Stomach smooth muscle (tissue), 2 donors: ENCODE measurements around the gene LRRC8D.

ENCODE experiments used
- H3K27ac ChIP-seq: one replicate; pipeline ENCODE4 v1.7.0; 2013; ENCODE audit warnings: mild to moderate bottlenecking, low read length, inconsistent platforms
- H3K27me3 ChIP-seq, 2 donors: one replicate each; pipeline ENCODE4 v1.7.0; 2013; ENCODE audit warnings: low read length in 2 of 2; ENCODE audit not compliant: insufficient read depth in 2 of 2, control insufficient read depth in 1 of 2
- H3K36me3 ChIP-seq, 2 donors: one replicate each; pipeline ENCODE4 v1.7.0; 2013; ENCODE audit warnings: low read length in 2 of 2; ENCODE audit not compliant: control insufficient read depth in 2 of 2, insufficient read depth in 2 of 2
- H3K4me1 ChIP-seq: one replicate; pipeline ENCODE4 v1.7.0; 2013; ENCODE audit warnings: low read length; ENCODE audit not compliant: control insufficient read depth, insufficient read depth
- H3K4me3 ChIP-seq, 2 donors: one replicate each; pipeline ENCODE4 v1.7.0; 2013; ENCODE audit warnings: low read length in 2 of 2
- H3K9ac ChIP-seq, 2 donors: one replicate each; pipeline ENCODE4 v1.7.0; 2013; ENCODE audit warnings: low read length in 2 of 2, mild to moderate bottlenecking in 1 of 2
- H3K9me3 ChIP-seq, 2 donors: one replicate each; pipeline ENCODE4 v1.7.0; 2013; ENCODE audit warnings: low read length in 2 of 2; ENCODE audit not compliant: control insufficient read depth in 2 of 2
- donor health status: healthy.
- donor health status: Pancreatic carcinoma.

Gene LRRC8D

DNA sequence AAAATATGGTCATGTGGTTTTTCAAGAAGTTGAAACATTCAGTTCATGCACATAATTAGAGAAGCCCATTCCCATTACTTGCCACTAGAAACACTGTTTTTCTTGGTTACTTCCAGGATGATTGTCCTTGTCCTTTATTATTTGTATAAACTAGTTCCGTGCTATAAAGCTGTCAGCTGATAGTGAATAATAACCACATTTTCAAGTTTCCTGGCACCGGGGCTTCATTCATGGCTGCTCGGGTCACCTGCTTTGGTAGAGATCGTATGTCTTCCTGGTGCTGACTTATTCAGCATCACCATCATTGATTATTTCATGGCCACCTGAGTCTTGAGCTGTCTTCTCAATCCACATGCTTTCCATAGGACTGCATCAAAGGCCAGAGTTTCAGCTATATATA is 111.1 kb downstream of the LRRC8D start:
- no peaks in the 10 kb centered on the region for H3K9me3 ChIP-seq
- H3K27me3 ChIP-seq, result no peaks in the 10 kb centered on the region
- peaks cover 8 to 12% of the 10 kb centered on the region in 2 donors for H3K36me3 ChIP-seq
- H3K4me3 ChIP-seq, result no peak overlapping the region
- H3K27ac ChIP-seq, result no peak overlapping the region
- H3K9ac ChIP-seq, result no peak overlapping the region
- H3K4me1 ChIP-seq, result no peaks in the 10 kb centered on the region

- Histone ChIP-seq H3K27ac (no peak overlapping the region), H3K9me3 (no peaks in the 10 kb centered on the region), H3K9ac (no peak overlapping the region), H3K36me3 (peaks cover 8 to 12% of the 10 kb centered on the region in 2 donors), H3K27me3 (no peaks in the 10 kb centered on the region), H3K4me3 (no peak overlapping the region), H3K4me1 (no peaks in the 10 kb centered on the region)
Measured at GRCh38 chr1:89932598-89933364, 111.9 kb downstream of the LRRC8D start.

DNA sequence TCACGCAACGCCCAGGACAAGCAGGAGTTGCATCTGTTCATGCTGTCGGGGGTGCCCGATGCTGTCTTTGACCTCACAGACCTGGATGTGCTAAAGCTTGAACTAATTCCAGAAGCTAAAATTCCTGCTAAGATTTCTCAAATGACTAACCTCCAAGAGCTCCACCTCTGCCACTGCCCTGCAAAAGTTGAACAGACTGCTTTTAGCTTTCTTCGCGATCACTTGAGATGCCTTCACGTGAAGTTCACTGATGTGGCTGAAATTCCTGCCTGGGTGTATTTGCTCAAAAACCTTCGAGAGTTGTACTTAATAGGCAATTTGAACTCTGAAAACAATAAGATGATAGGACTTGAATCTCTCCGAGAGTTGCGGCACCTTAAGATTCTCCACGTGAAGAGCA is 113.6 kb downstream of the LRRC8D start:
- H3K27ac ChIP-seq, result no peak overlapping the region
- no peaks in the 10 kb centered on the region for H3K27me3 ChIP-seq
- peaks cover 8 to 12% of the 10 kb centered on the region in 2 donors for H3K36me3 ChIP-seq
- H3K4me3 ChIP-seq, result no peak overlapping the region
- H3K4me1 ChIP-seq, result peaks cover 4% of the 10 kb centered on the region
- no peak overlapping the region for H3K9ac ChIP-seq
- no peaks in the 10 kb centered on the region for H3K9me3 ChIP-seq

DNA sequence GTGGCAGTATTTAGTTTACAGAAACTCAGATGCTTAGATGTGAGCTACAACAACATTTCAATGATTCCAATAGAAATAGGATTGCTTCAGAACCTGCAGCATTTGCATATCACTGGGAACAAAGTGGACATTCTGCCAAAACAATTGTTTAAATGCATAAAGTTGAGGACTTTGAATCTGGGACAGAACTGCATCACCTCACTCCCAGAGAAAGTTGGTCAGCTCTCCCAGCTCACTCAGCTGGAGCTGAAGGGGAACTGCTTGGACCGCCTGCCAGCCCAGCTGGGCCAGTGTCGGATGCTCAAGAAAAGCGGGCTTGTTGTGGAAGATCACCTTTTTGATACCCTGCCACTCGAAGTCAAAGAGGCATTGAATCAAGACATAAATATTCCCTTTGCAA is 114.4 kb downstream of the LRRC8D start:
- Histone ChIP-seq H3K27me3 (no peaks in the 10 kb centered on the region), H3K4me1 (peaks cover 5% of the 10 kb centered on the region), H3K36me3 (peaks cover 8 to 12% of the 10 kb centered on the region in 2 donors), H3K4me3 (no peak overlapping the region), H3K27ac (no peak overlapping the region), H3K9me3 (no peaks in the 10 kb centered on the region), H3K9ac (no peak overlapping the region)

GRCh38 chr1:89936694-89937093 is 115.9 kb downstream of the LRRC8D start:
- H3K9ac ChIP-seq, result no peak overlapping the region
- peaks cover 5% of the 10 kb centered on the region for H3K4me1 ChIP-seq
- peaks cover 8 to 12% of the 10 kb centered on the region in 2 donors for H3K36me3 ChIP-seq
- no peaks in the 10 kb centered on the region for H3K27me3 ChIP-seq
- no peaks in the 10 kb centered on the region for H3K9me3 ChIP-seq
- H3K27ac ChIP-seq, result no peak overlapping the region
- no peak overlapping the region for H3K4me3 ChIP-seq

- no peak overlapping the region for H3K27ac ChIP-seq
- no peaks in the 10 kb centered on the region for H3K9me3 ChIP-seq
- H3K4me1 ChIP-seq, result peaks cover 9% of the 10 kb centered on the region
- H3K36me3 ChIP-seq, result peaks cover 3 to 8% of the 10 kb centered on the region in 2 donors
- no peaks in the 10 kb centered on the region for H3K27me3 ChIP-seq
- no peak overlapping the region for H3K9ac ChIP-seq
- H3K4me3 ChIP-seq, result no peak overlapping the region
Measured at GRCh38 chr1:89938171-89939055, 117.6 kb downstream of the LRRC8D start.

DNA sequence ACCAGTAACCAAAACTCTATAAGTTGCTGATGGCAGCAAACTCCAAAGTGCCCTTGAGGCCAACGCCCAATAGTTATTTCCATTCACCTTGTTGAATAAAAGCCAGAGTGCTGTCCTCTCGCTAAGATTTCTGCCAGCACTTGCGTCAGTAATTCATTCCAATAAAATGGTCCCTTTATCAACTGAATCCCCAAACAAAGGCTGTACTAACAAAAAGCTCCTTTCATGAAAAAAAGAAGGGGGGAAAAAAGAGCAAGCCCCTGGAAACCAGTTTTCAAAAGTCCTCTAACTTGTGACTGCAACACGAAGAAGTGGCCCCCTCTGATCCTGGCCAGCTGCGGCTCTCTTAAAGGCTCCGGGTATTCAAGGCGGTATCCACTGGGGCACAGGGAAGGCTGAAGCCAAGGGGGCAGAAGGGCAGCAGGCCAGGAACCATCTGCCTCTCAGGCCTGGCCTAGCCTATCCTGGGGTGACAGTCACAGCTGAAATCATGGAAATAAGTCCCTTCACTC is 118.3 kb downstream of the LRRC8D start:
- H3K9me3 ChIP-seq, result no peaks in the 10 kb centered on the region
- H3K4me1 ChIP-seq, result peaks cover 11% of the 10 kb centered on the region
- peaks cover 0 to 7% of the 10 kb centered on the region in 2 donors for H3K36me3 ChIP-seq
- H3K4me3 ChIP-seq, result no peak overlapping the region
- H3K27ac ChIP-seq, result no peak overlapping the region
- no peak overlapping the region for H3K9ac ChIP-seq
- H3K27me3 ChIP-seq, result no peaks in the 10 kb centered on the region

- Histone ChIP-seq H3K36me3 (peaks cover 0 to 2% of the 10 kb centered on the region in 2 donors), H3K4me1 (peaks cover 11% of the 10 kb centered on the region)
Measured at GRCh38 chr1:89939693-89940438, 119.0 kb downstream of the LRRC8D start.

DNA sequence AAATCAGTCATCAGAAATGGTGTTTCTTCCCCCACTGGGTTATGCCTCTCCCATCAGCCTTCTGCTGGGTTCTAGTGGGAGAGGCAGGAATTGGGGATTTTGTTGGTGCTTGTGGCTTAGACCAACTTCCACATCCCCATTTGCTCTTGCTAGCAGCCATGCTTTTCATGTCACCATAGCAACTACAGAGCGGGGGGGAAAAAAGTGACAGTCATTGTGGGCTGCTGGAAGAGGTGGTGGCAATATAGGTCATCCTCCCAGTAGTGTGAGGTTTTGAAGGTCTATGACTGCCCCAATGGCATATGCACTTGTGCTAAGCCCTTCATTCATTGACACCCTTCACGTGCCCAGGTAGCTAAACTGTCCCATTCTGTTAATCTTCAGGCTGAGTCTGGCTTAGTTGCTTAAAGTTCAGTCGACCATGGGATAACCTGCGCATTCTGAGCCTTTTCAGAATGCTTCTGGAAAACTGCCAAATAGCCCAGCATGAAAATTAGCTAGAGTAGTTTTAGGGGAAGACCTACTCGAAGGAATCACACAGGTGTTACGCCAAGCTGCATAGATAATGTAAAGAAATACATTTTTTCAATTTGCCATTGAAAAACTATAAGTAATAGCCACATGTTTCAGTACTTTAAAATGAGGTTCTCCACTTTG is 120.4 kb downstream of the LRRC8D start:
- peaks cover 11% of the 10 kb centered on the region for H3K4me1 ChIP-seq
- H3K9me3 ChIP-seq, result no peaks in the 10 kb centered on the region
- H3K9ac ChIP-seq, result no peak overlapping the region
- no peak overlapping the region for H3K4me3 ChIP-seq
- no peak overlapping the region for H3K27ac ChIP-seq
- H3K36me3 ChIP-seq, result no peaks in the 10 kb centered on the region
- H3K27me3 ChIP-seq, result no peaks in the 10 kb centered on the region

More at GRCh38 chr1:89939693-89940438, 119.0 kb downstream of the LRRC8D start:
- Histone ChIP-seq H3K9me3 (no peaks in the 10 kb centered on the region), H3K9ac (no peak overlapping the region), H3K27ac (no peak overlapping the region), H3K4me3 (no peak overlapping the region), H3K27me3 (no peaks in the 10 kb centered on the region)

DNA sequence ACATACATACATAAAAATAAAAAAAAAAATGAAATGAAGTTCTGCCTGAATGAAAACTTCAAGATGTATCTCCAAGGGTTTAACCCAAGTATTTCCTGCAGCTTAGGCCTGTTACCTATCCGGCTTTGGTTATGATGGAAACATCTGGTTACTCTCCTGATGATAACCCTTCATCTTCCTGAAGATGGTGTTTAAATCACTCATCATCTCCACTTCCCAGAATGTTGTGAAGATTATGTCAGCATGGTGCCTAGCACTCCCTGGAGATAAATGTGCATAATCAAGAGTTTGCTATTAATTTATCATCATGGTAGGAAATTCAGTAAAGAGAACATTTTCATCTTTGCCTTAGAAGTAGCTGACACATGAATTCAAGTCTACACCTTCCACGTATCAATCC is 121.2 kb downstream of the LRRC8D start:
- Histone ChIP-seq H3K36me3 (no peaks in the 10 kb centered on the region), H3K4me3 (no peak overlapping the region), H3K27ac (no peak overlapping the region)

More for the DNA sequence above, 121.2 kb downstream of the LRRC8D start:
- Histone ChIP-seq H3K4me1 (peaks cover 11% of the 10 kb centered on the region), H3K27me3 (no peaks in the 10 kb centered on the region), H3K9ac (no peak overlapping the region), H3K9me3 (no peaks in the 10 kb centered on the region)
